SK-N-SH (cell line): ENCODE results near the gene NTRK3.

Experiments used
- EP300 ChIP-seq, 2 experiments: IDR thresholded peaks; 2 replicates each; pipeline versions ENCODE4 v1.4.0 to v1.6.1; 2012; ENCODE audit warnings: borderline replicate concordance in 1 of 2, low read depth in 1 of 2, low read length in 1 of 2
- EZH2phosphoT487 ChIP-seq: fragments of 200-600 bp; sonication (generic); IDR thresholded peaks from 2 replicates; pipeline ENCODE4 v1.6.1; 2017; ENCODE audit warnings: low read depth, mixed run types, mild to moderate bottlenecking, antibody characterized with exemption, moderate library complexity, borderline replicate concordance
- JUND ChIP-seq: IDR thresholded peaks from 2 replicates; pipeline ENCODE4 v1.4.0; 2012
- POLR2AphosphoS5 ChIP-seq: IDR thresholded peaks from 2 replicates; pipeline ENCODE4 v1.6.1; 2012; ENCODE audit warnings: low read depth, low read length
- RAD21 ChIP-seq: IDR thresholded peaks from 2 replicates; pipeline ENCODE4 v1.6.1; 2012; ENCODE audit warnings: mild to moderate bottlenecking, low read length
- RXRA ChIP-seq: IDR thresholded peaks from 2 replicates; pipeline ENCODE4 v1.4.0; 2012; ENCODE audit warnings: low read depth, mild to moderate bottlenecking, borderline replicate concordance
- SIN3A ChIP-seq: IDR thresholded peaks from 2 replicates; pipeline ENCODE4 v1.6.1; 2012; ENCODE audit warnings: low read depth, mild to moderate bottlenecking, low read length, moderate library complexity, borderline replicate concordance
- SMC3 ChIP-seq: IDR thresholded peaks from 2 replicates; pipeline ENCODE4 v1.6.1; 2012; ENCODE audit warnings: low read depth, low read length, improper control_type of control experiment
- YY1 ChIP-seq: IDR thresholded peaks from 2 replicates; pipeline ENCODE4 v1.4.0; 2012; ENCODE audit warnings: low read depth, mild to moderate bottlenecking
- TF ChIP-seq, protein P1 (sequence below): IDR thresholded peaks from 2 replicates; pipeline ENCODE4 v1.6.1; 2012; ENCODE audit warnings: mild to moderate bottlenecking, low read depth, low read length, moderate library complexity
- TF ChIP-seq, protein P2 (sequence below): fragments of 200-600 bp; sonication (generic); IDR thresholded peaks from 2 replicates; pipeline ENCODE4 v1.6.1; 2017; ENCODE audit warnings: antibody characterized with exemption, mild to moderate bottlenecking, moderate library complexity

DNA sequence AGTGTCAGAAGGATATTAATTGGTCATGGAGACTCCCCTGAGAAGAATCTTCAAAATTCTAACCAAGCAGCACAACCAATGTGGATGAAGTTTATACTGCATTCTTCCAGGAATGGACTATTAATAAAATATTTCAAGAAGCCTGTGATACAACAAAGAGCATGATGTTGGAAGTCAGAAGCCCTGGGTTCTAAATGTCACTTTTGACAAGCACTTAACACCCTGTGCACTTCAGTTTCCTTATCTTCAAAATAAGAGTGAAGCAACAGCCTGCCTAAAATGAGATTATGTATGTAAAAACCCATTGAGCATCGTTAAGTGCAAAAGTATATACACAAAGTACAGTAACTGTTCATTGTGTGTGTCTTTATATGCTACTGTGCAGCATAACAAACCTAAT, 369.4 kb downstream of the NTRK3 start:
- TF ChIP-seq, protein P1, sequence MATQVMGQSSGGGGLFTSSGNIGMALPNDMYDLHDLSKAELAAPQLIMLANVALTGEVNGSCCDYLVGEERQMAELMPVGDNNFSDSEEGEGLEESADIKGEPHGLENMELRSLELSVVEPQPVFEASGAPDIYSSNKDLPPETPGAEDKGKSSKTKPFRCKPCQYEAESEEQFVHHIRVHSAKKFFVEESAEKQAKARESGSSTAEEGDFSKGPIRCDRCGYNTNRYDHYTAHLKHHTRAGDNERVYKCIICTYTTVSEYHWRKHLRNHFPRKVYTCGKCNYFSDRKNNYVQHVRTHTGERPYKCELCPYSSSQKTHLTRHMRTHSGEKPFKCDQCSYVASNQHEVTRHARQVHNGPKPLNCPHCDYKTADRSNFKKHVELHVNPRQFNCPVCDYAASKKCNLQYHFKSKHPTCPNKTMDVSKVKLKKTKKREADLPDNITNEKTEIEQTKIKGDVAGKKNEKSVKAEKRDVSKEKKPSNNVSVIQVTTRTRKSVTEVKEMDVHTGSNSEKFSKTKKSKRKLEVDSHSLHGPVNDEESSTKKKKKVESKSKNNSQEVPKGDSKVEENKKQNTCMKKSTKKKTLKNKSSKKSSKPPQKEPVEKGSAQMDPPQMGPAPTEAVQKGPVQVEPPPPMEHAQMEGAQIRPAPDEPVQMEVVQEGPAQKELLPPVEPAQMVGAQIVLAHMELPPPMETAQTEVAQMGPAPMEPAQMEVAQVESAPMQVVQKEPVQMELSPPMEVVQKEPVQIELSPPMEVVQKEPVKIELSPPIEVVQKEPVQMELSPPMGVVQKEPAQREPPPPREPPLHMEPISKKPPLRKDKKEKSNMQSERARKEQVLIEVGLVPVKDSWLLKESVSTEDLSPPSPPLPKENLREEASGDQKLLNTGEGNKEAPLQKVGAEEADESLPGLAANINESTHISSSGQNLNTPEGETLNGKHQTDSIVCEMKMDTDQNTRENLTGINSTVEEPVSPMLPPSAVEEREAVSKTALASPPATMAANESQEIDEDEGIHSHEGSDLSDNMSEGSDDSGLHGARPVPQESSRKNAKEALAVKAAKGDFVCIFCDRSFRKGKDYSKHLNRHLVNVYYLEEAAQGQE, result no peak
- TF ChIP-seq YY1 (no peak), JUND (no peak), RAD21 (no peak), EP300 (IDR thresholded peaks at IDR 0.05; ENCODE audit: borderline replicate concordance in 1 of 2, low read depth in 1 of 2, low read length in 1 of 2) (no peak), RXRA (no peak), POLR2AphosphoS5 (no peak), EZH2phosphoT487 (no peak), SIN3A (no peak), SMC3 (no peak)
- TF ChIP-seq, protein P2, sequence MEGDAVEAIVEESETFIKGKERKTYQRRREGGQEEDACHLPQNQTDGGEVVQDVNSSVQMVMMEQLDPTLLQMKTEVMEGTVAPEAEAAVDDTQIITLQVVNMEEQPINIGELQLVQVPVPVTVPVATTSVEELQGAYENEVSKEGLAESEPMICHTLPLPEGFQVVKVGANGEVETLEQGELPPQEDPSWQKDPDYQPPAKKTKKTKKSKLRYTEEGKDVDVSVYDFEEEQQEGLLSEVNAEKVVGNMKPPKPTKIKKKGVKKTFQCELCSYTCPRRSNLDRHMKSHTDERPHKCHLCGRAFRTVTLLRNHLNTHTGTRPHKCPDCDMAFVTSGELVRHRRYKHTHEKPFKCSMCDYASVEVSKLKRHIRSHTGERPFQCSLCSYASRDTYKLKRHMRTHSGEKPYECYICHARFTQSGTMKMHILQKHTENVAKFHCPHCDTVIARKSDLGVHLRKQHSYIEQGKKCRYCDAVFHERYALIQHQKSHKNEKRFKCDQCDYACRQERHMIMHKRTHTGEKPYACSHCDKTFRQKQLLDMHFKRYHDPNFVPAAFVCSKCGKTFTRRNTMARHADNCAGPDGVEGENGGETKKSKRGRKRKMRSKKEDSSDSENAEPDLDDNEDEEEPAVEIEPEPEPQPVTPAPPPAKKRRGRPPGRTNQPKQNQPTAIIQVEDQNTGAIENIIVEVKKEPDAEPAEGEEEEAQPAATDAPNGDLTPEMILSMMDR, result no peak
